Adrenal gland (tissue), 12 donors: Measurements from ENCODE around the gene CAMKMT. TPM values are rescaled to one million over a fixed set of nuclear protein-coding genes. Genes with fewer than 3 reads are reported as not detected.

Source experiments
- DNase-seq, 7 donors: peaks; one replicate each; pipeline ENCODE4 v3.0.0-alpha.2; 2019 to 2020
- H3K27ac ChIP-seq, 5 donors: fragments of 200-600 bp; sonication (generic) in 4 of 5; 1 replicate in 3 of 5; 2 replicates in 2 of 5; pipeline versions ENCODE4 v1.5.1 to v1.8.0; 2016 to 2020; ENCODE audit warnings: mild to moderate bottlenecking in 1 of 5
- H3K27me3 ChIP-seq: fragments of 200-600 bp; 2 replicates; pipeline ENCODE4 v1.8.0; 2021
- H3K36me3 ChIP-seq, 2 donors: fragments of 200-600 bp; replicated peaks in 1 of 2; 1 replicate in 1 of 2; 2 replicates in 1 of 2; pipeline versions ENCODE4 v1.5.1 to v1.8.0; 2018 to 2022
- H3K4me1 ChIP-seq, 2 donors: fragments of 200-600 bp; replicated peaks in 1 of 2; 1 replicate in 1 of 2; 2 replicates in 1 of 2; pipeline versions ENCODE4 v1.5.1 to v1.8.0; 2018 to 2021
- H3K4me3 ChIP-seq, 4 donors: fragments of 200-600 bp; sonication (generic) in 3 of 4; one replicate each; pipeline ENCODE4 v1.5.1; 2016 to 2018
- H3K9me3 ChIP-seq, 3 donors: fragments of 200-600 bp; sonication (generic) in 1 of 3; replicated peaks in 1 of 3; 1 replicate in 2 of 3; 2 replicates in 1 of 3; pipeline versions ENCODE4 v1.5.1 to v1.8.0; 2016 to 2021
- CTCF ChIP-seq, 6 experiments: fragments of 450-650 bp in 4 of 6; fragments of 200-600 bp in 2 of 6; sonication (generic) in 1 of 6; IDR thresholded peaks; 1 replicate in 5 of 6; 2 replicates in 1 of 6; pipeline versions ENCODE4 v1.5.1 to v1.8.0; 2016 to 2021; ENCODE audit warnings: antibody characterized with exemption in 6 of 6, mild to moderate bottlenecking in 2 of 6, moderate library complexity in 1 of 6
- POLR2A ChIP-seq, 2 donors: fragments of 450-650 bp; IDR thresholded peaks; one replicate each; pipeline ENCODE4 v1.6.1; 2017; ENCODE audit warnings: antibody characterized with exemption in 2 of 2, mild to moderate bottlenecking in 2 of 2, moderate library complexity in 1 of 2
- WGBS, 4 donors: extraction: QIAGEN DNeasy Blood & Tissue Kit in 2 of 4; methylation state at CpG; one replicate each; pipeline versions ENCODE4 v1.1.5 to v1.1.7; 2013 to 2017; 5-methylcytosine and 5-hydroxymethylcytosine counted together
- intact Hi-C, 2 donors: fragments of 100-400 bp; cut with DNase I; formaldehyde crosslinking; loops; one replicate each; pipeline versions ENCODE4 v1.14.1 to v1.15.0; 2022 to 2023
- polyA plus RNA-seq, 3 donors: library from polyadenylated mRNA; stranded (reverse); fragments of 200-250 nt in 2 of 3; fragments of 350-450 nt in 1 of 3; fragmentation: Illumina TruSeq in 1 of 3; extraction: RNeasy Lipid Tissue Mini Kit (QIAGEN cat#74804) in 1 of 3; gene quantifications; one replicate each; pipeline ENCODE4 v1.2.3, GENCODE V29; 2013 to 2014
- total RNA-seq, 9 donors: library from RNA; depleted of rRNA in 4 of 9; stranded (reverse); fragments of >200 nt in 4 of 9; fragments of 120-200 nt in 1 of 9; fragmentation: NEBNext Ultra II Directional in 1 of 9; extraction: Animal tissue kit (Norgen Biotek cat#: 25700) in 1 of 9; gene quantifications; one replicate each; pipeline versions ENCODE4 v1.1.0 to v1.2.4, GENCODE V29; 2013 to 2023
- donor health status: healthy with polysubstance abuse.
- donor health status: Bipolar disorder and iron deficiency.
- donor health status: DM: yes; HTN: yes; CAD: no.
- donor health status: DM: no; HTN: no; CAD: no.
- donor health status: DM: no; HTN: no; CAD: no.
- donor health status: DM: yes; HTN: yes; CAD: no.

Gene CAMKMT
- total and polyA plus RNA-seq, 12 donors, result 2.6 to 14.0 (median 8.6) TPM

- H3K9me3 ChIP-seq, result no peaks in the 10 kb centered on the region
- no peaks in the 10 kb centered on the region for H3K36me3 ChIP-seq
- no peak for TF ChIP-seq CTCF (IDR thresholded peaks at IDR 0.05)
- TF ChIP-seq POLR2A (IDR thresholded peaks at IDR 0.05), result no peak
- H3K4me3 ChIP-seq, result no peak overlapping the region
- intact Hi-C loops, result no loop called here
- 56 to 94% (median 80%) methylated on average over 1 of the region's 1 CpG for WGBS, 4 donors
- no peaks in the 10 kb centered on the region for H3K27me3 ChIP-seq
- no peak for DNase-seq
- peaks cover 14 to 16% of the 10 kb centered on the region in 2 donors for H3K4me1 ChIP-seq
- no peak overlapping the region for H3K27ac ChIP-seq
Measured at GRCh38 chr2:44549099-44549471, 187.3 kb downstream of the CAMKMT start.

DNA sequence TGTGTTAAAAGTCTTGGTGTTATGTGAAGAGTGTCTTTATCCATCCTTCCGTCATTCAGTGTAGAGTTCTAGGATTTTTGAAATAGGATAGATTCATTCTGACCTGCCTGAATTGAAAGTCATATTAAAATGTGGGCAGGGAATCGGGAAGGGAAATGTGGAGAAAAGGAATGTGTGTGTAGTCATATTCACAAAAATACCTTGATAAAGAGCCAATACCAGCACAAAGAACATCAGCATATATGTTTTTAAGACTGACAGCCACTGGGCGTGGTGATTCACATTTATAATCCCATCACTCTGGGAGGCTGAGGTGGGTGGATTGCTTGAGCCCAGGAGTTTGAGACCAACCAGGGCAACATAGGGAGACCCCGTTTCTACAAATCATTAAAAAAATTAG lies 188.1 kb downstream of the CAMKMT start:
- WGBS, 4 donors, result 94 to 97% (median 94%) methylated on average over 4 of the region's 4 CpGs
- intact Hi-C loops, result no loop called here
- no peaks in the 10 kb centered on the region for H3K27me3 ChIP-seq

DNA sequence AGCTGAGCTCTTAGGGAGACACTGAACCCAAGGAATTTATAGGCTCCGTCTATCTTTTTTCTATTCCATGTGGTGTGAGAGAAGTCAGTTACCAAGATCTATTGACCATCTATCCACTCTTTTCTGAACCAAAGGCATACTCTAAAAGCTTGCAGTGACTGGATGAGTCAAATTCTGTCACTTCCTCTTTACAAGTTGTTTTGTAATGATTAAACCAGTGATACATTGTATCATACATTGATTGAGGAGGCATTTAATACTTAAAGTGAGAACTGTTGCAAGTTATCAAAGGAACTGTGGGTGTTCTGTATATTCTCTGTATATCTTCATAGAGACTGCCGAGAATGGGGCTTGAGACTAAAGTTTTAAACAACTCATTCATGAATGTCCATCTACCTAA lies 188.8 kb downstream of the CAMKMT start:
- H3K27me3 ChIP-seq, result no peaks in the 10 kb centered on the region
- H3K9me3 ChIP-seq, result no peaks in the 10 kb centered on the region
- 94 to 100% (median 96%) methylated on average over 2 of the region's 2 CpGs for WGBS, 4 donors
- no peak overlapping the region for H3K4me3 ChIP-seq
- H3K36me3 ChIP-seq, result no peaks in the 10 kb centered on the region
- TF ChIP-seq CTCF (IDR thresholded peaks at IDR 0.05) (no peak), POLR2A (IDR thresholded peaks at IDR 0.05) (no peak)
- no peak for DNase-seq
- H3K27ac ChIP-seq, result no peak overlapping the region
- intact Hi-C loops, result no loop called here
- H3K4me1 ChIP-seq, result peaks cover 14 to 16% of the 10 kb centered on the region in 2 donors

More for the DNA sequence above, 188.1 kb downstream of the CAMKMT start:
- no peaks in the 10 kb centered on the region for H3K9me3 ChIP-seq
- peaks cover 14 to 16% of the 10 kb centered on the region in 2 donors for H3K4me1 ChIP-seq
- no peaks in the 10 kb centered on the region for H3K36me3 ChIP-seq
- no peak overlapping the region for H3K4me3 ChIP-seq
- TF ChIP-seq CTCF (IDR thresholded peaks at IDR 0.05) (no peak), POLR2A (IDR thresholded peaks at IDR 0.05) (no peak)
- no peak for DNase-seq
- no peak overlapping the region for H3K27ac ChIP-seq

DNA sequence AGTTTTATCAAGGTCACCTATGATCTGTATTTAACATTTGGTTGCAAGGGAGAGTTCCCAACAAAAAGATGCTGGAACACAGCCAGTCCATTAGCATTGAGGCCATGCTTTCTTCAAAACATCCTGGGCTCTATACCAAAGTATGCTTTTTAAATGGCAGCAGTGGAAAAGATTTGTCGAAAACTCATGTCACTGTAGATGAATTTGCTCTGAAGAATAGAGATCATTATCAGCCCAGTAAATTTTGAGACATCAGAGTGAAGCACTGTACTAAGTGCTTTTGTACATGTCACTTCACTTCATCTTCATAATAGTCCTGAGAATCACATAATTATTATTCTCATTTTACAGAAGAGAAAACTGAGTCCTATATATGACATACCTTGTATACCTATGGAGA lies 189.8 kb downstream of the CAMKMT start:
- intact Hi-C loops, result no loop called here
- Histone ChIP-seq H3K9me3 (no peaks in the 10 kb centered on the region), H3K27ac (no peak overlapping the region), H3K36me3 (no peaks in the 10 kb centered on the region), H3K27me3 (no peaks in the 10 kb centered on the region), H3K4me1 (peaks cover 14 to 16% of the 10 kb centered on the region in 2 donors), H3K4me3 (no peak overlapping the region)
- WGBS, 4 donors, result 56 to 88% (median 79%) methylated on average over 1 of the region's 1 CpG
- no peak for TF ChIP-seq CTCF (IDR thresholded peaks at IDR 0.05)
- TF ChIP-seq POLR2A (IDR thresholded peaks at IDR 0.05), result no peak
- DNase-seq, result no peak
